ENCODE data around the gene LSM6. TPM values are rescaled to one million over a fixed set of nuclear protein-coding genes. Genes with fewer than 3 reads are reported as not detected.

The LSM6 gene
- total and polyA plus RNA-seq, 3 donors from 2014 or later = 33.1 to 49.1 (median 39.9) TPM

- no peak overlapping the region for H3K27ac ChIP-seq
- no peaks in the 10 kb centered on the region for H3K9me3 ChIP-seq
- H3K4me3 ChIP-seq = no peak overlapping the region
- H3K36me3 ChIP-seq (ENCODE audit: low read depth, missing control alignments) = no peaks in the 10 kb centered on the region
- TF ChIP-seq POLR2A (IDR thresholded peaks at IDR 0.05) = no peak
- TF ChIP-seq CTCF (IDR thresholded peaks at IDR 0.05) = no peak
- H3K27me3 ChIP-seq = no peaks in the 10 kb centered on the region
- WGBS, 2 donors = 84% methylated on average over 3 of the region's 3 CpGs
- H3K4me1 ChIP-seq = no peaks in the 10 kb centered on the region
- intact Hi-C loops (cut with DNase I; ENCODE audit: low total_unique reads) = no loop called here
- DNase-seq = no peak
These were observed 20.3 kb upstream of the LSM6 start for GRCh38 chr4:146155152-146155724.

- H3K36me3 ChIP-seq (ENCODE audit: low read depth, missing control alignments) = no peaks in the 10 kb centered on the region
- TF ChIP-seq POLR2A (IDR thresholded peaks at IDR 0.05) (no peak), CTCF (IDR thresholded peaks at IDR 0.05) (no peak)
- H3K4me1 ChIP-seq = no peaks in the 10 kb centered on the region
- no peak overlapping the region for H3K4me3 ChIP-seq
- WGBS, 2 donors = 79 to 83% methylated on average over 5 of the region's 5 CpGs
- intact Hi-C loops (cut with DNase I; ENCODE audit: low total_unique reads) = no loop called here
- no peak overlapping the region for H3K27ac ChIP-seq
- no peaks in the 10 kb centered on the region for H3K9me3 ChIP-seq
- no peaks in the 10 kb centered on the region for H3K27me3 ChIP-seq
- no peak for DNase-seq
These were observed 17.3 kb upstream of the LSM6 start for GRCh38 chr4:146158036-146158745.

- no peak for DNase-seq
- intact Hi-C loops (cut with DNase I; ENCODE audit: low total_unique reads) = no loop called here
- no peaks in the 10 kb centered on the region for H3K9me3 ChIP-seq
- WGBS, 2 donors = 81 to 83% methylated on average over 4 of the region's 4 CpGs
- H3K4me1 ChIP-seq = no peaks in the 10 kb centered on the region
- TF ChIP-seq POLR2A (IDR thresholded peaks at IDR 0.05) (no peak), CTCF (IDR thresholded peaks at IDR 0.05) (no peak)
- no peaks in the 10 kb centered on the region for H3K36me3 ChIP-seq (ENCODE audit: low read depth, missing control alignments)
- H3K27me3 ChIP-seq = no peaks in the 10 kb centered on the region
- no peak overlapping the region for H3K27ac ChIP-seq
- H3K4me3 ChIP-seq = no peak overlapping the region
These were observed 16.0 kb upstream of the LSM6 start for GRCh38 chr4:146159384-146160058.

GRCh38 chr4:146161243-146161642 lies 14.3 kb upstream of the LSM6 start:
- H3K36me3 ChIP-seq (ENCODE audit: low read depth, missing control alignments) = no peaks in the 10 kb centered on the region
- no peak overlapping the region for H3K27ac ChIP-seq
- TF ChIP-seq CTCF (IDR thresholded peaks at IDR 0.05) = no peak
- intact Hi-C loops (cut with DNase I; ENCODE audit: low total_unique reads) = no loop called here
- no peak for DNase-seq
- H3K27me3 ChIP-seq = no peaks in the 10 kb centered on the region
- no peak overlapping the region for H3K4me3 ChIP-seq
- no peaks in the 10 kb centered on the region for H3K4me1 ChIP-seq
- H3K9me3 ChIP-seq = no peaks in the 10 kb centered on the region
